Suprapubic skin (tissue), 4 donors: ENCODE data around the gene RAB25.

Experiments used
- EP300 ChIP-seq: sonication (generic); formaldehyde crosslinking; IDR thresholded peaks from one replicate; pipeline ENCODE4 v1.6.1; 2017; ENCODE audit warnings: antibody characterized with exemption
- POLR2A ChIP-seq, 2 donors: fragments of 450-650 bp; IDR thresholded peaks; one replicate each; pipeline ENCODE4 v1.6.1; 2017; ENCODE audit warnings: antibody characterized with exemption in 2 of 2, mild to moderate bottlenecking in 2 of 2, moderate library complexity in 2 of 2
- POLR2AphosphoS5 ChIP-seq, 3 donors: sonication (generic); formaldehyde crosslinking; IDR thresholded peaks; one replicate each; pipeline ENCODE4 v1.6.1; 2017; ENCODE audit warnings: antibody characterized with exemption in 3 of 3
- TF ChIP-seq, protein P1 (sequence below), 2 donors: fragments of 200-600 bp in 1 of 2; fragments of 450-650 bp in 1 of 2; sonication (generic) in 1 of 2; IDR thresholded peaks; one replicate each; pipeline ENCODE4 v1.5.1; 2016 to 2019; ENCODE audit warnings: antibody characterized with exemption in 2 of 2, mild to moderate bottlenecking in 1 of 2, moderate library complexity in 1 of 2

GRCh38 chr1:156113282-156113950 lies 52.5 kb downstream of the RAB25 start:
- TF ChIP-seq, protein P1, sequence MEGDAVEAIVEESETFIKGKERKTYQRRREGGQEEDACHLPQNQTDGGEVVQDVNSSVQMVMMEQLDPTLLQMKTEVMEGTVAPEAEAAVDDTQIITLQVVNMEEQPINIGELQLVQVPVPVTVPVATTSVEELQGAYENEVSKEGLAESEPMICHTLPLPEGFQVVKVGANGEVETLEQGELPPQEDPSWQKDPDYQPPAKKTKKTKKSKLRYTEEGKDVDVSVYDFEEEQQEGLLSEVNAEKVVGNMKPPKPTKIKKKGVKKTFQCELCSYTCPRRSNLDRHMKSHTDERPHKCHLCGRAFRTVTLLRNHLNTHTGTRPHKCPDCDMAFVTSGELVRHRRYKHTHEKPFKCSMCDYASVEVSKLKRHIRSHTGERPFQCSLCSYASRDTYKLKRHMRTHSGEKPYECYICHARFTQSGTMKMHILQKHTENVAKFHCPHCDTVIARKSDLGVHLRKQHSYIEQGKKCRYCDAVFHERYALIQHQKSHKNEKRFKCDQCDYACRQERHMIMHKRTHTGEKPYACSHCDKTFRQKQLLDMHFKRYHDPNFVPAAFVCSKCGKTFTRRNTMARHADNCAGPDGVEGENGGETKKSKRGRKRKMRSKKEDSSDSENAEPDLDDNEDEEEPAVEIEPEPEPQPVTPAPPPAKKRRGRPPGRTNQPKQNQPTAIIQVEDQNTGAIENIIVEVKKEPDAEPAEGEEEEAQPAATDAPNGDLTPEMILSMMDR (IDR thresholded peaks at IDR 0.05) = no peak
- TF ChIP-seq POLR2AphosphoS5 (IDR thresholded peaks at IDR 0.05) = no peak
- no peak for TF ChIP-seq POLR2A (IDR thresholded peaks at IDR 0.05)
- TF ChIP-seq EP300 = no peak
